Sigmoid colon (tissue), 7 donors: ENCODE data around the gene TMC2. TPM values are rescaled to one million over a fixed set of nuclear protein-coding genes. Genes with fewer than 3 reads are reported as not detected.

Experiments used
- DNase-seq: peaks from one replicate; pipeline ENCODE4 v3.0.0-alpha.2; 2019
- H3K27ac ChIP-seq, 4 donors: fragments of 200-600 bp; sonication (generic); one replicate each; pipeline ENCODE4 v1.5.1; 2016 to 2019; ENCODE audit warnings: mild to moderate bottlenecking in 1 of 4
- H3K27me3 ChIP-seq, 3 donors: fragments of 200-600 bp; sonication (generic); one replicate each; pipeline ENCODE4 v1.5.1; 2019; ENCODE audit warnings: mild to moderate bottlenecking in 1 of 3
- H3K36me3 ChIP-seq, 4 donors: fragments of 200-600 bp; sonication (generic); one replicate each; pipeline ENCODE4 v1.5.1; 2016 to 2019
- H3K4me1 ChIP-seq, 4 donors: fragments of 200-600 bp; sonication (generic); one replicate each; pipeline ENCODE4 v1.5.1; 2017 to 2019
- H3K4me3 ChIP-seq, 4 donors: fragments of 200-600 bp; sonication (generic); one replicate each; pipeline ENCODE4 v1.5.1; 2017 to 2019; ENCODE audit warnings: mild to moderate bottlenecking in 2 of 4, moderate library complexity in 1 of 4
- H3K9me3 ChIP-seq, 4 donors: fragments of 200-600 bp in 3 of 4; sonication (generic) in 3 of 4; one replicate each; pipeline versions ENCODE4 v1.5.1 to v1.6.1; 2013 to 2019
- EP300 ChIP-seq, 4 donors: sonication (generic); formaldehyde crosslinking; IDR thresholded peaks; one replicate each; pipeline ENCODE4 v1.6.1; 2017; ENCODE audit warnings: antibody characterized with exemption in 4 of 4
- POLR2A ChIP-seq, 2 donors: fragments of 450-650 bp; IDR thresholded peaks; one replicate each; pipeline ENCODE4 v1.6.1; 2016; ENCODE audit warnings: antibody characterized with exemption in 2 of 2, mild to moderate bottlenecking in 2 of 2, moderate library complexity in 2 of 2
- POLR2AphosphoS5 ChIP-seq, 4 donors: sonication (generic); formaldehyde crosslinking; IDR thresholded peaks; one replicate each; pipeline ENCODE4 v1.6.1; 2017; ENCODE audit warnings: antibody characterized with exemption in 4 of 4
- WGBS, 2 donors: extraction: QIAGEN DNeasy Blood & Tissue Kit; methylation state at CpG; one replicate each; pipeline ENCODE4 v1.1.7; 2013; 5-methylcytosine and 5-hydroxymethylcytosine counted together
- intact Hi-C: fragments of 100-400 bp; cut with DNase I; formaldehyde crosslinking; loops from one replicate; pipeline ENCODE4 v1.15.1; 2023
- polyA plus RNA-seq, 3 donors: library from polyadenylated mRNA; stranded (reverse); fragments of 200-250 nt; gene quantifications; one replicate each; pipeline ENCODE4 v1.2.3, GENCODE V29; 2013
- total RNA-seq, 4 donors: library from RNA; depleted of rRNA; stranded (reverse); fragments of >200 nt; gene quantifications; one replicate each; pipeline ENCODE4 v1.1.0, GENCODE V29; 2016
- TF ChIP-seq, protein P1 (sequence below), 4 experiments: fragments of 450-650 bp in 3 of 4; fragments of 200-600 bp in 1 of 4; IDR thresholded peaks; one replicate each; pipeline ENCODE4 v1.5.1; 2016 to 2019; ENCODE audit warnings: antibody characterized with exemption in 4 of 4, mild to moderate bottlenecking in 3 of 4, moderate library complexity in 2 of 4
- donor health status: healthy with polysubstance abuse.
- donor health status: Bipolar disorder and iron deficiency.
- donor health status: healthy.

Gene TMC2
- total and polyA plus RNA-seq, 7 donors = 0.19 to 0.60 (median 0.28) TPM; not detected in 4

GRCh38 chr20:2602746-2603145, 66.4 kb downstream of the TMC2 start:
- no peak overlapping the region for H3K27ac ChIP-seq
- 25 to 76% methylated on average over 4 of the region's 4 CpGs for WGBS, 2 donors

GRCh38 chr20:2603816-2604505, 67.6 kb downstream of the TMC2 start:
- DNase-seq = no peak
- no peaks in the 10 kb centered on the region for H3K36me3 ChIP-seq
- WGBS, 2 donors = 18 to 61% methylated on average over 7 of the region's 7 CpGs
- no peak overlapping the region for H3K4me3 ChIP-seq
- TF ChIP-seq POLR2A (IDR thresholded peaks at IDR 0.05) (no peak), POLR2AphosphoS5 (IDR thresholded peaks at IDR 0.05) (no peak), EP300 (IDR thresholded peaks at IDR 0.05) (no peak)
- TF ChIP-seq, protein P1, sequence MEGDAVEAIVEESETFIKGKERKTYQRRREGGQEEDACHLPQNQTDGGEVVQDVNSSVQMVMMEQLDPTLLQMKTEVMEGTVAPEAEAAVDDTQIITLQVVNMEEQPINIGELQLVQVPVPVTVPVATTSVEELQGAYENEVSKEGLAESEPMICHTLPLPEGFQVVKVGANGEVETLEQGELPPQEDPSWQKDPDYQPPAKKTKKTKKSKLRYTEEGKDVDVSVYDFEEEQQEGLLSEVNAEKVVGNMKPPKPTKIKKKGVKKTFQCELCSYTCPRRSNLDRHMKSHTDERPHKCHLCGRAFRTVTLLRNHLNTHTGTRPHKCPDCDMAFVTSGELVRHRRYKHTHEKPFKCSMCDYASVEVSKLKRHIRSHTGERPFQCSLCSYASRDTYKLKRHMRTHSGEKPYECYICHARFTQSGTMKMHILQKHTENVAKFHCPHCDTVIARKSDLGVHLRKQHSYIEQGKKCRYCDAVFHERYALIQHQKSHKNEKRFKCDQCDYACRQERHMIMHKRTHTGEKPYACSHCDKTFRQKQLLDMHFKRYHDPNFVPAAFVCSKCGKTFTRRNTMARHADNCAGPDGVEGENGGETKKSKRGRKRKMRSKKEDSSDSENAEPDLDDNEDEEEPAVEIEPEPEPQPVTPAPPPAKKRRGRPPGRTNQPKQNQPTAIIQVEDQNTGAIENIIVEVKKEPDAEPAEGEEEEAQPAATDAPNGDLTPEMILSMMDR (IDR thresholded peaks at IDR 0.05) = no peak
- intact Hi-C loops = no loop called here
- no peak overlapping the region for H3K27ac ChIP-seq
- H3K9me3 ChIP-seq = peaks cover 0 to 11% (median 4%) of the 10 kb centered on the region in 4 donors
- no peaks in the 10 kb centered on the region for H3K27me3 ChIP-seq
- no peaks in the 10 kb centered on the region for H3K4me1 ChIP-seq

More at GRCh38 chr20:2602746-2603145, 66.4 kb downstream of the TMC2 start:
- no peak for TF ChIP-seq POLR2AphosphoS5 (IDR thresholded peaks at IDR 0.05)
- TF ChIP-seq, protein P1 (IDR thresholded peaks at IDR 0.05) = no peak
- TF ChIP-seq EP300 (IDR thresholded peaks at IDR 0.05) = no peak
- no peak for TF ChIP-seq POLR2A (IDR thresholded peaks at IDR 0.05)
- Histone ChIP-seq H3K27me3 (no peaks in the 10 kb centered on the region), H3K4me3 (no peak overlapping the region), H3K9me3 (peaks cover 0 to 11% (median 4%) of the 10 kb centered on the region in 4 donors), H3K36me3 (no peaks in the 10 kb centered on the region), H3K4me1 (no peaks in the 10 kb centered on the region)
- DNase-seq = no peak
- intact Hi-C loops = no loop called here

- no peak overlapping the region for H3K27ac ChIP-seq
- no peak for TF ChIP-seq POLR2A (IDR thresholded peaks at IDR 0.05)
- no peak for TF ChIP-seq EP300 (IDR thresholded peaks at IDR 0.05)
- TF ChIP-seq, protein P1 (IDR thresholded peaks at IDR 0.05) = no peak
- no peak for TF ChIP-seq POLR2AphosphoS5 (IDR thresholded peaks at IDR 0.05)
- no peak for DNase-seq
- 18 to 66% methylated on average over 3 of the region's 3 CpGs for WGBS, 2 donors
- no peaks in the 10 kb centered on the region for H3K36me3 ChIP-seq
- intact Hi-C loops = no loop called here
- no peaks in the 10 kb centered on the region for H3K4me1 ChIP-seq
- peaks cover 0 to 11% (median 4%) of the 10 kb centered on the region in 4 donors for H3K9me3 ChIP-seq
- no peak overlapping the region for H3K4me3 ChIP-seq
- H3K27me3 ChIP-seq = no peaks in the 10 kb centered on the region
These were observed 68.1 kb downstream of the TMC2 start for GRCh38 chr20:2604506-2604835.

GRCh38 chr20:2606507-2607006, 70.2 kb downstream of the TMC2 start:
- peaks cover 0 to 11% (median 4%) of the 10 kb centered on the region in 4 donors for H3K9me3 ChIP-seq
- DNase-seq = no peak
- no peak overlapping the region for H3K27ac ChIP-seq
- intact Hi-C loops = no loop called here
- 91% methylated on average over 1 of the region's 1 CpG for WGBS, 2 donors
- TF ChIP-seq, protein P1 (IDR thresholded peaks at IDR 0.05) = no peak
- TF ChIP-seq POLR2AphosphoS5 (IDR thresholded peaks at IDR 0.05) (no peak), POLR2A (IDR thresholded peaks at IDR 0.05) (no peak), EP300 (IDR thresholded peaks at IDR 0.05) (no peak)
- H3K4me1 ChIP-seq = no peaks in the 10 kb centered on the region
- no peaks in the 10 kb centered on the region for H3K27me3 ChIP-seq
- no peaks in the 10 kb centered on the region for H3K36me3 ChIP-seq
- no peak overlapping the region for H3K4me3 ChIP-seq
